Heart left ventricle (tissue), 16 donors: Measurements from ENCODE around the gene DOCK1. TPM values are rescaled to one million over a fixed set of nuclear protein-coding genes. Genes with fewer than 3 reads are reported as not detected.

Experiments used
- ATAC-seq, 4 donors: fragments of 200-7000 bp; cut with Tn5 transposase; one replicate each; pipeline ENCODE4 v1.9.1; 2020 to 2022; ENCODE audit warnings: moderate library complexity in 4 of 4, mild to moderate bottlenecking in 3 of 4, moderate number of reproducible peaks in 1 of 4
- DNase-seq, 5 donors: peaks; one replicate each; pipeline ENCODE4 v3.0.0-alpha.2; 2020
- H3K27ac ChIP-seq, 12 donors: fragments of 200-600 bp; sonication (generic) in 4 of 12; one replicate each; pipeline versions ENCODE4 v1.5.0 to v1.8.0; 2016 to 2022; ENCODE audit warnings: mild to moderate bottlenecking in 2 of 12
- H3K27me3 ChIP-seq, 9 donors: fragments of 200-600 bp; sonication (generic) in 2 of 9; one replicate each; pipeline versions ENCODE4 v1.5.1 to v1.8.0; 2016 to 2022; ENCODE audit warnings: mild to moderate bottlenecking in 3 of 9
- H3K36me3 ChIP-seq, 9 donors: fragments of 200-600 bp; sonication (generic) in 2 of 9; one replicate each; pipeline versions ENCODE4 v1.5.0 to v1.8.0; 2018 to 2022; ENCODE audit warnings: mild to moderate bottlenecking in 2 of 9
- H3K4me1 ChIP-seq, 12 donors: fragments of 200-600 bp; sonication (generic) in 4 of 12; one replicate each; pipeline versions ENCODE4 v1.5.0 to v1.8.0; 2016 to 2022; ENCODE audit warnings: mild to moderate bottlenecking in 3 of 12
- H3K4me3 ChIP-seq, 12 donors: fragments of 200-600 bp; sonication (generic) in 4 of 12; one replicate each; pipeline versions ENCODE4 v1.5.0 to v1.8.0; 2017 to 2022; ENCODE audit warnings: mild to moderate bottlenecking in 9 of 12, moderate library complexity in 4 of 12
- H3K9me3 ChIP-seq, 12 donors: fragments of 200-600 bp; sonication (generic) in 4 of 12; one replicate each; pipeline versions ENCODE4 v1.5.0 to v1.8.0; 2016 to 2022; ENCODE audit warnings: mild to moderate bottlenecking in 1 of 12
- POLR2A ChIP-seq, 2 donors: fragments of 450-650 bp; IDR thresholded peaks; one replicate each; pipeline ENCODE4 v1.6.1; 2017; ENCODE audit warnings: antibody characterized with exemption in 2 of 2, mild to moderate bottlenecking in 2 of 2, moderate library complexity in 2 of 2
- WGBS, 4 donors: extraction: QIAGEN DNeasy Blood & Tissue Kit in 2 of 4; methylation state at CpG; one replicate each; pipeline versions ENCODE4 v1.1.5 to v1.1.7; 2013 to 2018; 5-methylcytosine and 5-hydroxymethylcytosine counted together
- intact Hi-C, 10 donors: fragments of 100-400 bp; cut with DNase I; formaldehyde crosslinking; loops; one replicate each; pipeline versions ENCODE4 v1.11.1 to v1.14.2; 2022
- polyA plus RNA-seq, 2 donors: library from polyadenylated mRNA; stranded (reverse); fragments of 200-250 nt; gene quantifications; one replicate each; pipeline ENCODE4 v1.2.3, GENCODE V29; 2013
- total RNA-seq, 9 donors: library from RNA; depleted of rRNA in 2 of 9; stranded (reverse); fragments of >200 nt in 2 of 9; fragmentation: NEBNext Ultra II Directional in 3 of 9; extraction: Animal tissue kit (Norgen Biotek cat#: 25700) in 3 of 9; gene quantifications; one replicate each; pipeline versions ENCODE4 v1.1.0 to v1.2.4, GENCODE V29; 2016 to 2023
- TF ChIP-seq, protein P1 (sequence below), 12 donors: fragments of 200-600 bp; sonication (generic) in 4 of 12; IDR thresholded peaks; one replicate each; pipeline versions ENCODE4 v1.5.0 to v1.8.0; 2018 to 2022; ENCODE audit warnings: antibody characterized with exemption in 12 of 12, mild to moderate bottlenecking in 5 of 12
- donor health status: ischemic (EF 13 %, LVEDD 7.1; RV severe dilation, severe dysfunction).
- donor health status: healthy with polysubstance abuse.
- donor health status: DM: no; HTN: yes; CAD: no.
- donor health status: DM: no; HTN: no; CAD: no.
- donor health status: ischemic (EF 25% LVEDD 6.9; RV normal size, moderate dysfunction).
- donor health status: ischemic (EF 25% LVEDD 5.7; RV mildly dilated, moderate dysfunction).
- donor health status: healthy.
- donor health status: DM: yes; HTN: yes; CAD: no.
- donor health status: ischemic (EF 35%, LVEDD 5.7; RV mildly dilated, moderate dysfunction).
- donor health status: nonischemic (EF 11% LVEDD 7.7; RV severe dilation, severe dysfunction).
- donor health status: DM: yes; HTN: yes; CAD: no.
- donor health status: PGD.
- donor health status: ischemic (EF 29% LVEDD 5.4; RV normal size, mild dysfunction).
- donor health status: nonischemic (EF 23%, LVEDD 6.1; RV moderate dilation, normal function).

The DOCK1 gene
- total and polyA plus RNA-seq, 11 donors, result 5.0 to 31.6 (median 18.6) TPM

DNA sequence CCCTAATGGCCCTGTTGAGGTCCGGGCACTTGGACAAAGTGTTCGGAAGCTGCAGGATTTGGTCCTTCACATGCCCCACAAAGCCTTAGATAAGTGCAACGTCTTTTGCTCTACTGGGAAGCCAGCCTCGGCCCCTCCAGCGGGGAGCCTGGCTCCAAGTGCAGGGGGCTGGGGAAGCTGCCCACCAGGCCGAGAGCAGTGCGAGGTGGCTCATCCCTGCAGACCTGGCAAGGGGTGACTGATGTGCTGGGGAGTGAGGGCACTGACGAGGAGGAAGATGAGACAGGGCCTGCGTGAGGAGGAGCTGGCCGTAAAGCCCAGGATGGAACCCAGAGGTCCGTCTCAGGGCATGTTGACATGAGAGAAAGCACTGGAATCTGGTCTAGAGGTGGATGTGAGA, 508.1 kb downstream of the DOCK1 start:
- Histone ChIP-seq H3K27me3 (no peaks in the 10 kb centered on the region), H3K4me3 (no peak overlapping the region), H3K9me3 (no peaks in the 10 kb centered on the region), H3K36me3 (peaks cover 0 to 49% (median 9%) of the 10 kb centered on the region in 9 donors), H3K4me1 (no peaks in the 10 kb centered on the region), H3K27ac (no peak overlapping the region)
- ATAC-seq (no peak), DNase-seq (no peak)
- intact Hi-C loops, result no loop called here
- 91 to 95% (median 94%) methylated on average over 11 of the region's 11 CpGs for WGBS, 4 donors
- TF ChIP-seq, protein P1, sequence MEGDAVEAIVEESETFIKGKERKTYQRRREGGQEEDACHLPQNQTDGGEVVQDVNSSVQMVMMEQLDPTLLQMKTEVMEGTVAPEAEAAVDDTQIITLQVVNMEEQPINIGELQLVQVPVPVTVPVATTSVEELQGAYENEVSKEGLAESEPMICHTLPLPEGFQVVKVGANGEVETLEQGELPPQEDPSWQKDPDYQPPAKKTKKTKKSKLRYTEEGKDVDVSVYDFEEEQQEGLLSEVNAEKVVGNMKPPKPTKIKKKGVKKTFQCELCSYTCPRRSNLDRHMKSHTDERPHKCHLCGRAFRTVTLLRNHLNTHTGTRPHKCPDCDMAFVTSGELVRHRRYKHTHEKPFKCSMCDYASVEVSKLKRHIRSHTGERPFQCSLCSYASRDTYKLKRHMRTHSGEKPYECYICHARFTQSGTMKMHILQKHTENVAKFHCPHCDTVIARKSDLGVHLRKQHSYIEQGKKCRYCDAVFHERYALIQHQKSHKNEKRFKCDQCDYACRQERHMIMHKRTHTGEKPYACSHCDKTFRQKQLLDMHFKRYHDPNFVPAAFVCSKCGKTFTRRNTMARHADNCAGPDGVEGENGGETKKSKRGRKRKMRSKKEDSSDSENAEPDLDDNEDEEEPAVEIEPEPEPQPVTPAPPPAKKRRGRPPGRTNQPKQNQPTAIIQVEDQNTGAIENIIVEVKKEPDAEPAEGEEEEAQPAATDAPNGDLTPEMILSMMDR (IDR thresholded peaks at IDR 0.05), result no peak
- TF ChIP-seq POLR2A (IDR thresholded peaks at IDR 0.05), result no peak

- Histone ChIP-seq H3K4me1 (no peaks in the 10 kb centered on the region), H3K36me3 (peaks cover 0 to 52% (median 11%) of the 10 kb centered on the region in 9 donors), H3K4me3 (no peak overlapping the region), H3K27me3 (no peaks in the 10 kb centered on the region), H3K9me3 (no peaks in the 10 kb centered on the region), H3K27ac (no peak overlapping the region)
- ATAC-seq (no peak), DNase-seq (no peak)
- TF ChIP-seq, protein P1 (IDR thresholded peaks at IDR 0.05), result no peak
- TF ChIP-seq POLR2A (IDR thresholded peaks at IDR 0.05), result no peak
- 85 to 91% (median 90%) methylated on average over 9 of the region's 9 CpGs for WGBS, 4 donors
- intact Hi-C loops, result no loop called here
Observed at GRCh38 chr10:127414024-127414423, 508.8 kb downstream of the DOCK1 start.

GRCh38 chr10:127415116-127415515, 509.9 kb downstream of the DOCK1 start:
- no peak for TF ChIP-seq POLR2A (IDR thresholded peaks at IDR 0.05)
- TF ChIP-seq, protein P1 (IDR thresholded peaks at IDR 0.05), result no peak
- peaks cover 0 to 63% (median 22%) of the 10 kb centered on the region in 9 donors for H3K36me3 ChIP-seq
- no peak overlapping the region for H3K4me3 ChIP-seq
- H3K27me3 ChIP-seq, result no peaks in the 10 kb centered on the region
- 90 to 97% (median 92%) methylated on average over 9 of the region's 9 CpGs for WGBS, 4 donors
- ATAC-seq (no peak), DNase-seq (no peak)
- no peaks in the 10 kb centered on the region for H3K4me1 ChIP-seq
- H3K9me3 ChIP-seq, result no peaks in the 10 kb centered on the region
- H3K27ac ChIP-seq, result no peak overlapping the region
- intact Hi-C loops, result no loop called here

DNA sequence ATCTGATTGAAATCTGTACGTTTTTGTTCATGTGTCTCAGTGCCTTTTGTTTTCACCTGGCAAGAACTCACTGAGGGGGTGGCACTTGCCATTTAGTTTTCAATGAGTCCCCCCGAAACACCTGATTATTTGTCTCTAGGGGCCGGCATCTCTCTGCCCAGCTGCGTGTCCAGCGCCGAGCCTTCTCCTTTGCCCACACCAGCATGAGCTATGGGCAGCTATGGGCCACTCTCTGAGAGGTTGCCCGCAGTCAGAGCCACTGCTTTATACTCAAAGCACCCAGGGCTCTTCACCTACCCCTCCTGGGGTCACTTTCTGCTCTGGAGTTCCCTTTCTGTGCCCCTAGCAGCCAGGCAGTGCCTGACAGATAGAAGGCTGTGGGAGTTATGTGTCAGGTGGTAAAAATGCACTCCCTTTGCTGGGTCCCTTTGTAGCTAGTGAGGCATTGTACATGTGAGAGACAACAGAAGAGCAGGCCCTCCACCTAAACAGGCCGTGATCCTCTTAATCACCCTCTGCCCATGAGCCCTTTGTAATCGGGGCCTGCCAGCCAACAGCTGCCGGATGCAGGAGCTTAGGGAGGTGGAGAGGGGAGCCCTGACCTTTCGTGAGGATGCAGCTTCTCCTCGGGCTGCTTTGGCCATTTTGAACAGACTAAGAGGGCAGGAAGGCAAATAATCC, 510.8 kb downstream of the DOCK1 start:
- no peaks in the 10 kb centered on the region for H3K9me3 ChIP-seq
- intact Hi-C loops, result no loop called here
- WGBS, 4 donors, result 89 to 92% (median 90%) methylated on average over 12 of the region's 12 CpGs
- no peak for DNase-seq
- TF ChIP-seq POLR2A (IDR thresholded peaks at IDR 0.05), result no peak
- TF ChIP-seq, protein P1 (IDR thresholded peaks at IDR 0.05), result no peak
- H3K27me3 ChIP-seq, result no peaks in the 10 kb centered on the region
- H3K4me3 ChIP-seq, result no peak overlapping the region
- H3K36me3 ChIP-seq, result peaks cover 0 to 63% (median 30%) of the 10 kb centered on the region in 9 donors
- no peaks in the 10 kb centered on the region for H3K4me1 ChIP-seq
- no peak overlapping the region for H3K27ac ChIP-seq
- ATAC-seq, result no peak
